Endodermal cell (in vitro differentiated cells): ENCODE measurements around the gene LMTK2. TPM values are rescaled to one million over a fixed set of nuclear protein-coding genes. Genes with fewer than 3 reads are reported as not detected.

Experiments
- DNase-seq: peaks from one replicate; pipeline ENCODE4 v3.0.0-alpha.2; 2017
- H3K27ac ChIP-seq: 2 replicates; pipeline ENCODE4 v1.5.1; 2013; ENCODE audit warnings: mild to moderate bottlenecking, low read depth, low read length, moderate library complexity
- H3K27me3 ChIP-seq: 2 replicates; pipeline ENCODE4 v1.6.1; 2013; ENCODE audit warnings: mild to moderate bottlenecking, low read length, moderate library complexity; ENCODE audit not compliant: insufficient read depth, control insufficient read depth, poor library complexity, severe bottlenecking
- H3K36me3 ChIP-seq: 2 replicates; pipeline ENCODE4 v1.7.0; 2013; ENCODE audit warnings: mild to moderate bottlenecking, low read length, moderate library complexity; ENCODE audit not compliant: control insufficient read depth, insufficient read depth
- H3K4me1 ChIP-seq: one replicate; pipeline ENCODE4 v1.7.0; 2013; ENCODE audit warnings: low read length; ENCODE audit not compliant: control insufficient read depth, insufficient read depth
- H3K4me3 ChIP-seq: 2 replicates; pipeline ENCODE4 v1.5.1; 2013; ENCODE audit warnings: mild to moderate bottlenecking, low read length, moderate library complexity
- H3K9ac ChIP-seq: 2 replicates; pipeline ENCODE4 v1.6.1; 2013; ENCODE audit warnings: mild to moderate bottlenecking, low read length, moderate library complexity; ENCODE audit not compliant: poor library complexity, severe bottlenecking; ENCODE audit errors: extremely low read depth
- H3K9me3 ChIP-seq: 2 replicates; pipeline ENCODE4 v1.6.1; 2013; ENCODE audit warnings: mild to moderate bottlenecking, low read length, moderate library complexity; ENCODE audit not compliant: control insufficient read depth
- H3K27ac Mint-ChIP-seq: 2 replicates; pipeline ENCODE4 v1.8.0; 2020; ENCODE audit warnings: mixed read lengths
- H3K27me3 Mint-ChIP-seq: 2 replicates; pipeline ENCODE4 v1.8.0; 2021; ENCODE audit warnings: mild to moderate bottlenecking, mixed read lengths; ENCODE audit not compliant: insufficient read depth
- H3K36me3 Mint-ChIP-seq: 2 replicates; pipeline ENCODE4 v1.8.0; 2020; ENCODE audit warnings: low read depth, mixed read lengths
- H3K4me1 Mint-ChIP-seq: 2 replicates; pipeline ENCODE4 v1.8.0; 2020; ENCODE audit warnings: mixed read lengths
- H3K4me3 Mint-ChIP-seq: 2 replicates; pipeline ENCODE4 v1.8.0; 2020; ENCODE audit warnings: mild to moderate bottlenecking, moderate library complexity, mixed read lengths
- H3K9me3 Mint-ChIP-seq: 2 replicates; pipeline ENCODE4 v1.8.0; 2020; ENCODE audit warnings: mild to moderate bottlenecking, mixed read lengths
- CTCF ChIP-seq: fragments of 200-600 bp; sonication (generic); conservative IDR thresholded peaks from 2 replicates; pipeline ENCODE4 v1.5.0; 2021; ENCODE audit warnings: antibody characterized with exemption, mild to moderate bottlenecking
- WGBS, 2 experiments: methylation state at CpG; one replicate each; pipeline versions ENCODE4 v1.1.5 to v1.1.7; 2013; ENCODE audit warnings: missing lambda C conversion rate in 2 of 2, mixed read lengths in 1 of 2; ENCODE audit not compliant: insufficient coverage in 1 of 2, insufficient read length in 1 of 2; 5-methylcytosine and 5-hydroxymethylcytosine counted together
- total RNA-seq, 2 donors: library from RNA; stranded (reverse); fragmentation: NEBNext Ultra II Directional in 1 of 2; extraction: Animal tissue kit (Norgen Biotek cat#: 25700) in 1 of 2; gene quantifications; 2 replicates in 1 of 2; 3 replicates in 1 of 2; pipeline ENCODE4 v1.2.1, GENCODE V29; 2021

Gene LMTK2
- total RNA-seq, 2 donors from 2014 or later, result 23.5 to 25.6 TPM

- no peaks in the 10 kb centered on the region for H3K4me1 ChIP-seq
- 94 to 100% methylated on average over 4 to 10 of the region's 10 CpGs for WGBS, 2 experiments
- peak; percentile 19 for TF ChIP-seq CTCF
- H3K9me3 ChIP-seq, result no peaks in the 10 kb centered on the region
- Mint-ChIP-seq H3K27ac (no peak overlapping the region), H3K9me3 (no peaks in the 10 kb centered on the region), H3K4me1 (no peaks in the 10 kb centered on the region), H3K4me3 (no peak overlapping the region), H3K27me3 (no peaks in the 10 kb centered on the region), H3K36me3 (peaks cover 20% of the 10 kb centered on the region)
- H3K27me3 ChIP-seq, result no peaks in the 10 kb centered on the region
- H3K9ac ChIP-seq, result no peak overlapping the region
- DNase-seq, result no peak
- no peak overlapping the region for H3K27ac ChIP-seq
- no peaks in the 10 kb centered on the region for H3K36me3 ChIP-seq
- no peak overlapping the region for H3K4me3 ChIP-seq
These were observed 127.9 kb downstream of the LMTK2 start for GRCh38 chr7:98234429-98235147.

- no peaks in the 10 kb centered on the region for H3K36me3 ChIP-seq
- Mint-ChIP-seq H3K9me3 (no peaks in the 10 kb centered on the region), H3K27ac (no peak overlapping the region), H3K4me3 (no peak overlapping the region), H3K36me3 (peaks cover 22% of the 10 kb centered on the region), H3K4me1 (no peaks in the 10 kb centered on the region), H3K27me3 (no peaks in the 10 kb centered on the region)
- no peak for TF ChIP-seq CTCF
- no peak overlapping the region for H3K9ac ChIP-seq
- H3K27ac ChIP-seq, result no peak overlapping the region
- no peak for DNase-seq
- H3K9me3 ChIP-seq, result no peaks in the 10 kb centered on the region
- no peak overlapping the region for H3K4me3 ChIP-seq
- no peaks in the 10 kb centered on the region for H3K27me3 ChIP-seq
- WGBS, 2 experiments, result 95 to 96% methylated on average over 8 to 11 of the region's 11 CpGs
- H3K4me1 ChIP-seq, result no peaks in the 10 kb centered on the region
These were observed 129.2 kb downstream of the LMTK2 start for GRCh38 chr7:98235901-98236300.

GRCh38 chr7:98236355-98237185 lies 129.9 kb downstream of the LMTK2 start:
- Histone ChIP-seq H3K27ac (no peak overlapping the region), H3K4me1 (no peaks in the 10 kb centered on the region), H3K9me3 (no peaks in the 10 kb centered on the region), H3K36me3 (no peaks in the 10 kb centered on the region), H3K9ac (no peak overlapping the region), H3K4me3 (no peak overlapping the region), H3K27me3 (no peaks in the 10 kb centered on the region)
- H3K27ac Mint-ChIP-seq, result no peak overlapping the region
- H3K4me1 Mint-ChIP-seq, result no peaks in the 10 kb centered on the region
- H3K27me3 Mint-ChIP-seq, result no peaks in the 10 kb centered on the region
- H3K4me3 Mint-ChIP-seq, result no peak overlapping the region
- no peak for DNase-seq
- peaks cover 25% of the 10 kb centered on the region for H3K36me3 Mint-ChIP-seq
- TF ChIP-seq CTCF, result no peak
- H3K9me3 Mint-ChIP-seq, result no peaks in the 10 kb centered on the region
- 91 to 95% methylated on average over 10 to 25 of the region's 25 CpGs for WGBS, 2 experiments
